WTC11 (cell line): ENCODE data around the gene HDAC7.

Source experiments
- CREB1 ChIP-seq: sonication (generic); formaldehyde crosslinking; IDR thresholded peaks from 2 replicates; pipeline ENCODE4 v1.8.0; 2023; ENCODE audit warnings: mild to moderate bottlenecking, missing genetic modification reagents
- GABPB1 ChIP-seq: sonication (generic); formaldehyde crosslinking; IDR thresholded peaks from 2 replicates; pipeline ENCODE4 v1.8.1; 2023; ENCODE audit warnings: mild to moderate bottlenecking, missing genetic modification reagents
- MAX ChIP-seq: sonication (generic); formaldehyde crosslinking; IDR thresholded peaks from 2 replicates; pipeline ENCODE4 v1.8.0; 2022; ENCODE audit warnings: mild to moderate bottlenecking, missing genetic modification reagents
- NFYB ChIP-seq: sonication (generic); formaldehyde crosslinking; conservative IDR thresholded peaks from 2 replicates; pipeline ENCODE4 v1.8.0; 2022; ENCODE audit warnings: low read depth, missing genetic modification reagents
- NR1H2 ChIP-seq: sonication (generic); formaldehyde crosslinking; IDR thresholded peaks from 2 replicates; pipeline ENCODE4 v1.9.0; 2021; ENCODE audit warnings: mild to moderate bottlenecking, moderate library complexity, missing genetic modification reagents
- NR2C2 ChIP-seq: sonication (generic); formaldehyde crosslinking; IDR thresholded peaks from 2 replicates; pipeline ENCODE4 v1.8.0; 2022; ENCODE audit warnings: mild to moderate bottlenecking, missing genetic modification reagents
- TP53 ChIP-seq: sonication (generic); formaldehyde crosslinking; IDR thresholded peaks from 2 replicates; pipeline ENCODE4 v1.8.1; 2023; ENCODE audit warnings: mild to moderate bottlenecking, missing genetic modification reagents
- USF1 ChIP-seq: sonication (generic); formaldehyde crosslinking; IDR thresholded peaks from 2 replicates; pipeline ENCODE4 v1.8.0; 2022; ENCODE audit warnings: mild to moderate bottlenecking, missing genetic modification reagents
- TF ChIP-seq, protein P1 (sequence below): fragments of 200-600 bp; IDR thresholded peaks from 2 replicates; pipeline ENCODE4 v1.8.0; 2022; ENCODE audit warnings: antibody characterized with exemption
- TF ChIP-seq, protein P2 (sequence below): sonication (generic); formaldehyde crosslinking; conservative IDR thresholded peaks from 2 replicates; pipeline ENCODE4 v1.8.1; 2022; ENCODE audit warnings: mild to moderate bottlenecking, missing genetic modification reagents

DNA sequence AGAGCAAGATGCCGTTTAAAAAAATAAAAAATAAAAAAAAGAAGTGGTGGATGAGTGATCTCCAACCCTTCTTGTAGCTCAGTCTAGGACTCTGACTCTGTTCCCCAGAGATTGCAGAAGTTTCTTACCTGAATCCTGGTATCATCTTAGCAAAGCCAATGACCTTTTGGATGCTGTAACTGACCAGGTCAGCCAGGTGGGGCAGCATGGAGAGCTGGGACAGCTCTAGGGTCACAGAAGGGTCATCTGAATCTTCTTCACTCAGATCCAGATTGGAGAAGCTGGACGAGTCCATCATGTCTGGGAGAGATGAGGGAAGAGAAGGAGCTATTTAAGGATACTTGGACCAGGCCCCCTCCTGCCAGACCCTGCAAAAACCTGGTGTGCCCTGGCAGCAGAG is 35.8 kb upstream of the HDAC7 start:
- TF ChIP-seq MAX (CRISPR knock-in tag) (no peak), GABPB1 (CRISPR knock-in tag) (no peak), CREB1 (no peak), NR2C2 (CRISPR knock-in tag) (no peak), USF1 (no peak), TP53 (CRISPR knock-in tag) (no peak), NFYB (no peak), NR1H2 (CRISPR knock-in tag) (no peak)
- TF ChIP-seq, protein P1, sequence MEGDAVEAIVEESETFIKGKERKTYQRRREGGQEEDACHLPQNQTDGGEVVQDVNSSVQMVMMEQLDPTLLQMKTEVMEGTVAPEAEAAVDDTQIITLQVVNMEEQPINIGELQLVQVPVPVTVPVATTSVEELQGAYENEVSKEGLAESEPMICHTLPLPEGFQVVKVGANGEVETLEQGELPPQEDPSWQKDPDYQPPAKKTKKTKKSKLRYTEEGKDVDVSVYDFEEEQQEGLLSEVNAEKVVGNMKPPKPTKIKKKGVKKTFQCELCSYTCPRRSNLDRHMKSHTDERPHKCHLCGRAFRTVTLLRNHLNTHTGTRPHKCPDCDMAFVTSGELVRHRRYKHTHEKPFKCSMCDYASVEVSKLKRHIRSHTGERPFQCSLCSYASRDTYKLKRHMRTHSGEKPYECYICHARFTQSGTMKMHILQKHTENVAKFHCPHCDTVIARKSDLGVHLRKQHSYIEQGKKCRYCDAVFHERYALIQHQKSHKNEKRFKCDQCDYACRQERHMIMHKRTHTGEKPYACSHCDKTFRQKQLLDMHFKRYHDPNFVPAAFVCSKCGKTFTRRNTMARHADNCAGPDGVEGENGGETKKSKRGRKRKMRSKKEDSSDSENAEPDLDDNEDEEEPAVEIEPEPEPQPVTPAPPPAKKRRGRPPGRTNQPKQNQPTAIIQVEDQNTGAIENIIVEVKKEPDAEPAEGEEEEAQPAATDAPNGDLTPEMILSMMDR, result no peak
- TF ChIP-seq, protein P2, sequence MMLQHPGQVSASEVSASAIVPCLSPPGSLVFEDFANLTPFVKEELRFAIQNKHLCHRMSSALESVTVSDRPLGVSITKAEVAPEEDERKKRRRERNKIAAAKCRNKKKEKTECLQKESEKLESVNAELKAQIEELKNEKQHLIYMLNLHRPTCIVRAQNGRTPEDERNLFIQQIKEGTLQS (CRISPR knock-in tag), result no peak
